NCI-H69 (cell line): ENCODE measurements around the gene CTTN.
"Not testable (repeated sequence)": the region's sequence is repeated elsewhere in the genome, so short reads cannot be mapped to it uniquely, and the experiment has no call there.

ENCODE experiments used
- DNase-seq: peaks from one replicate; lab custom pipeline; 2025; lab: John Stamatoyannopoulos, UW

The CTTN gene

DNA sequence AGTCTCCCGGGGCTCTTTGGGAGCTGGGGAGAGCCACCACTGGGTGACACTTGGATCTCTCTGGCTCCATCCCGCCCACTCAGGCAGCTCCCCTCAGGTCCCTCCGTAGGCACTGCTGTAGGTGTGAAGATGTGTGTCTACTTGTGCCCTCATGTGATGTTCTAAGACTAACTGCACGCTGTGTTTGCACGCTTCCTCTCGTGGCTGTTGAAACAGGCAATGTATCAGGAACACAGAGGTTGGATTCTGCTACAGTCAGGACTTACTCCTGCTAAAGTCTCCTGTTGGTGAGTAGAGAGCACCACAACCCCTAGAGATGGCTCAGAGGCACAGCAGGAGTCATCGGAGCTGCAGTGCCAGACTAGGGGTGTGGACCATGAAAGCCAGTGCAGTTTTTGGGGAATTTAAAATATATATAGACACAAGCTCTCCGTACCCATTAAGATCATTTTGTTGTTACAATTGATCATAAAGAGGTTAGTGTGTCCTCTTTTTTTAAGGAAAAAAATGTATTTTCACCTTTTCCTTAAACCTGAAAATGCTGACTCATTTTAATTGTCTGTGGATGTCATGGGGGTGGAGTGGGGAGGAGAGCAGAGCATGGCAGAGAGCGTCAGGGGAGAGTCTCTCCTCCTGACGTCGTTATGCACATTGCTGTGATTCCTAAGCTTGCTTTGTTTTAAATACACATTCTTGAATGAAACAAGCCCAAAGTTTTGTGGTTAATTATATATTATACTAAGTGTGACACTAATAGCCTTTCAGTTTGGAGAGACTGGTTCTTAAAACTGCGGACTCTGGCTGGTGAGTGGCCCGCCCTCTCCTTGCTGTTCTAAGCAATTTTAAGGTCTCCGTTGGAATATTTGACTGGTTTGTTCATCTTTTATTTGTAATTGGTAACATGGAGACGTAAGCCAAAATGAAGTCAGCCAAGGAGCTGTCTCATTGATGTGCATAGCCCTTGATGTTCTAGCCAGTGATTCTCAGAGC is 16.2 kb upstream of the CTTN start:
- DNase-seq, result no peak

DNA sequence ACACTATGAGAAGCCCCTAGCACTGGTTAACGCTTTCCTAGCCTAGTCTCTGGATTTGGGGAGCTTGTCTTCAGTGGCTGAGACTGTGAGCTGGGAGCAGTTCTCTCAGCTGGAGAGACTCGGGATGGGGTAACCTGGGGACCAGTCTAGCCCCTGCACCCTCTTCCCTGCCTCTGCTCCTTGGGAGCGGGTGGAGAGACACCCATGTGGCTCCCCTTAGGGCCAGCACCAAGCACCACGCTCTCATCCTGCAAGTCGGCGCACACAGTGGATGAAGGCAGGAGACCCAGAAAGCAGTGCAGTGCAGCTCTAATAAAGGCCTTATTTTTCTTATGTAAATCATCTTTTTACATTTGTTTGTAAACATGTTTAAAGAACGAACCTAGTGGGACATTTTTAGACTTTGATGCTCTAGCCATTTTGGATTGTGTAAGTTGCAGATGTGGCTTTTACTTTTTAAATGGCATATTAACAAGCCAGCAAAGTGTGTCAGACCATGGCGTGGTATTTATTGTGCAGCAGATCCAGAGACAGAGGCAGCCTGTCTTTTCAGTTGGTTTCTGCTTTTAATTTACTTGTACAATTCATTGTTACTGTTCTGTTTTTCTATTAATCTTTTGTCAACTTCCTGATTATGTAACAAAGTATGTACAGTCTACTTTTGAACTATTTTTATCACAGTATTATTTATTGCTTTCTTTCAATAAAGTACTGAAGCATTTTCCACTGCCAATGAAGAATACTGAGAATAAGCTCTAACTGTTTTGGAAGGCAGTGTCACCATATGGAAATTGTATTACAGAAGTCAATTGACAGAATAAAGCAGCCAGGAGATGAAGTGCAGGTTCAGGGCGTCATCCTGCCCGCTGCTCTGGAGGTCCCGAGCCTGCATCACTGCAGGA is 14.4 kb upstream of the CTTN start:
- no peak for DNase-seq

DNA sequence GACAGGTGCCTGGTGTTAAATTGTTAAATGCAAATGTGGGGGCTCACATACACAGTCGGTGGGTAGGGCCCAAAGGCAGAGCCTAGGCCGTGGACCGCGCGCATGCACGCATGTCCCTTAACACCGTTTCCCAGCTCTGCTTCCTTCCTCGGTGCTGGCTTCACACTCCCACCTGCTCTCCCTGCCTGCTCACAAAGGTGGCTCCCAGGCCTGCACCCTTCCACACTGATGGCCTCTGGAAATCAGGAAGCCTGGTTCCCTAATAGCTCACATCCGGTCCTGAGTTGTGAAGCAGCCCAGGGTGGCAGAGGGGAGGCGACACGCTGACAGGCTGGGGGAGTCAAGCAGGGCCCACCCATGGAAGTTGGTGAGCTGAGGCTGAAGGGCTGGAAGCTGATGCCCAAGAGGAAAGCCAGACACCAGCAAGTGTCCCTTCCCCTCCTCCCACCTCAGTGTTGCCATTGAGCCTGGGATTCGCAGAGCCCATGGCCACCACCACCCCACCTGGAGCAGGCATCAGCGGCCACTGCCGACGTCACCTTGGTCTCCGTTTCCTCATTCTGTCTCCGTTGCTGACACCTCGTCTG is 13.7 kb upstream of the CTTN start:
- no peak for DNase-seq

DNA sequence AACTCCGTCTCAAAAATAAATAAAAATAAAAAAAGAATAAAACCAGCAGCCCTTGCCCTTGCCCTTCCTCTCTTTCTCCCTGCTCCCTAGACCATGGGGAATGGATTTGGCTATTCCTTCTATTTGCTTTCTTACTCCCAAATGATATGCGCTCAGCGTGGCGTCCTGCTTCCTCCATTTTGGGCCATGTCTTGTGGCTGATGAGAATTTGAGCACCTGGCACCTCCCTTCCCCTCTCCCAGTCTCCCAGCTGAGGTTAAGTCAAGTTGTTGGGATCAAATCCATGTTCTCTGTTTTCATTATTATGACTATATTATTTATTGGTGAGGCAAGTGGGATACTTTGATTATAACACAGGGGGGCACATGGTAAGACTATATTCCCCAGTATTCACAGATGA is 10.8 kb upstream of the CTTN start:
- no peak for DNase-seq

DNA sequence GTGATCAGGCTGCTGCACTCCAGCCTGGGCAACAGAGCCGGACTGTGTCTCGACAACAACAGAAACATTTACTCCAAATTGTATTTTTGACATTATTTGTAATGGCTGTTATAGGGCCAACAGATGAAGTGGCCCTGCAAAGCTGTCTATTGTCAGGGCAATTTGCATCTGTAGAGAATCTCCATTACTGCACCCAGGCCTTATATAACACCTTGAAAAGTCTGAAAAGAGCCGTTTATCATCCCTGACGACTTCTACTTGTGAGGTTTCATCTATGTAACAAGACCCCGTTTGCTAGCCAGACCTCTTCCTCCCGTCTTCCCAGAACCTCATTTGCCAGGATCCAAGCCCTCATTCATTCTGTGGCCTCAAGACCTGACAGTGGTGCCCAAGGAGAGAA is 9.1 kb upstream of the CTTN start:
- no peak for DNase-seq

DNA sequence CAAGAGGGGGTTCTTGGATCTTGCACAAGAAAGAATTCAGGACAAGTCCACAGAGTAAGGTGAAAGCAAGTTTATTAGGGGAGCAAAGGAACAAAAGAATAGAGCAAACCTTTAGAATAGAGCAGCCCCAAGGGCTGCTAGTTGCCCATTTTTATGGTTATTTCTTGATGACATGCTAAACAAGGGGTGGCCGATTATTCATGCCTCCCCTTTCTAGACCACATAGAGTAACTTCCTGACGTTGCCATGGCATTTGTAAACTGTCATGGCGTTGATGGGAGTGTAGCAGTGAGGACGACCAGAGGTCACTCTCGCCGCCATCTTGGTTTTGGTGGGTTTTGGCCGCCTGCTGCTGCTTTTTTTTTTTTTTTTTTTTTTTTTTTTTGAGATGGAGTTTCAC is 7.4 kb upstream of the CTTN start:
- DNase-seq, result not testable (repeated sequence)

DNA sequence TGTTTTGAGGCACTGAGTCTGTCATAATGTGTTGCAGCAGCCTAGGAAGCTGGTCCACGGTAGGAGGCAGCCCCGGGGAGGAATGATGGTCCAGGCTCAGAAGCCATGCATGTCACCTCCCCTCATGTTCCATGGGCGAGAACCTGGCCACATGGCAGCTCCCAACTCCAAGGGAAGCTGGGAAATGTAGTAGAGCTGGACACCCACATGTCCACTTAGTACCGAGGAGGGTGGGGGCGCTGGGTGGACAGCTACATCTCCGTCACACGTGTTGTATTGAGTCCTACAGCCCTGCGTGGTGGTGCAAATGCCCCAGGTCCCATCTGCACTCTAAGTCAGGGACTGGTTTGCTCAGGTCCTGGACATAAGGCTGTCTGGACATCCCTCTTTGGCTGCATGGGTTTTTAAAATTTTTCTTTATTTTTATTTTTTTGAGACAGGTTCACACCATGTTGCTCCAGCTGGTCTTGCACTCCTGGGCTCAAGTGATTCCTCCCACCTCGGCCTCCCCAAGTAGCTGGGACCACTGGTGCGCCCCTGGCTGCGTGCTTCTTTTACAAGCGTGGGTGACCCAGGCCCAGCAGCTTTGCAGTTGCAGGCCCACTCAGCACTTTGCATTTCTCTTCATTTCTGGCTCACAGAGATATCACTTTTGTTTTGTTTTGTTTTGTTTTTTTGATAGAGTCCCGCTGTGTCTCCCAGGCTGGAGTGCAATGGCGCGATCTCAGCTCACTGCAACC is 3.9 kb upstream of the CTTN start:
- DNase-seq, result no peak

DNA sequence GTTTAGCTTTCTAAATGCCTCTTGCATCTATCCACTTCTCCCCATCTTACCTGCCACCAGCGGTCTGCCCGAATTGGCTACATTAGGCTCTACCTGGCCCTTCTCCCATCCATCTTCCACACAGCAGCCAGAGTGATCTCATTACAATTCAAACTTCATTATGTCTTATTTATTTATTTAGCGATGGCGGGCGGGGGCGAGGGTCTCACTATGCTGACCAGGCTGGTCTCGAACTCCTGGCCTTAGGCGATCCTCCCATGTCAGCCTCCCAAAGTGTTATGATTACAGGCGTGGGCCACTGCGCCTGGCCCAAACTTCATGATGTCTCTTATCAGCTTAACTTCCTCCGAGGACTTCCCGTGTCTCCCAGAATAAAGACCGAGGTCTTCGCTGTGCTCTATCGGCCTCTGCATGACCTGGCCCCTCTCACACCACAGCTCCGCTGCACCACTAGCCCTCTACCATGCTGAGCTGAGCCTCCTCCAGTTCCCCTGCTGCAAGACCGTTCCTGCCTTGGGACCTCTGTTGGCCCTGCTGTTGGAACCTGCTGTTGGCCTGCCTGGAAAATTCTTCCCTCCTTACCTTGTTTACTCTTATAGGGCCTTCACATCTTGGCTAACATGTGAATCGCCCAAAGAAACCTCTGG is 870 bp upstream of the CTTN start:
- peak; percentile 76 for DNase-seq

DNA sequence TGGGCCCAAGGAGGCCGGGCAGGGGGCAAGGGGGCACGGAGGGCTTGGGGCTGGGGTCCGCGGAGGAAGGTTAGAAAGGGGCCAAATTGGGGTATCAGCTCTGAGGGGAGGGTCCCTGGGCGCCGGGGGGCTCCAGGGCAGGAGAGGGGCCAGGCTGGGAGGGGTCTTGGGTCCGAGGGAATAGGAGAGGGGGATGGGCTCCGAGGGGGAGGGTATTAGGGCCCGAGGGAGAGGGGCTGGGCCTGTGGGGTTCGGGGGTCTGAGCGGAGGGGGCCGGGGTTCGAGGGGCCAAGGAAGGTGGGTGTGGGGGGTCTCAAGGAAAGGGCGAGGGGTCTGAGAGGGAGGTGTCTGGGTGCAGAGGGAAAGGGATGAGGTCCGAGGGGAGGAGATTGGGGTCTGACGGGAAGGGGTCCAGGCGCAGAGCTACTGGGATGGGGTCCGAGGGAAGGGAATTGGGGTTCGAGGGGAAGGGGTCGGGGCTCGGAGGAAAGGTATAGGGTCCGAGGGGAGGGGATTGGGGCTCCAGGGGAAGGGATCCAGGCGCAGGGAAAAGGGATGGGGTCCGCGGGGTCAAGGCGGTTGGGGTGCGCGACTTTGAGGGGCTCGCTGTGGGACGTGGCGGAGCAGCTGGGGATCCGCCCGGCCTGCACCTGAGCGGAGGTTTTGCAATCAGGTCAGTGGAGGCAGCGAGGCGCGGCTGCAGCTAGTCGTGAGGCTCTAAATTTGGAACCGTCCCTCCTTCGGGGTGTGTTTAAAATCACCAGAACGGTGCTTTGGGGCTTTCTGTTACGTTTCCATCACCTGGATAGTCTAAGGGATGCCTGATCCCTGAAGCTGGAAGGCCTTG is 728 bp downstream of the CTTN start:
- DNase-seq, result no peak

DNA sequence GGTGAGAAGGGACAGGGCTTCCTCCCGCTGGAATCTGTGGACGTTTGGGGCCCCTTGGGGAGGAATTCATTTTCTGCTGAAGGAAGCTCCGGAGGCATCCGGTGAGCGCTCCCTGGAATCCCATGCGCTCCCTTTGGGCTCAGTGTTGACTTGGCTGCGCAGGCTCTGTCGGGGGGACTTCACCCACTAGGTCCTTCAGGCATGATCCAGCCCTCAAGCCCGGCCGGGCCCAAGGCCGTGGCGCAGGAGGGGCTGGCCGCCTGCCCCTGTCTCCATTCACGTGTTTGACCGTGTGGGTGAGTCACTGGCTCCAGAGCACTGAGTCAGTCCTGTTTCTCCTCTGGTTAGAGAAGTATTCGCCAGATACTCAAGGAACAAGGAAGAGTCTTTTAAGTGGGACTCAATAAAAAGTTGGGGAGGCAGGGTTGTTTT is 1.4 kb downstream of the CTTN start:
- DNase-seq, result no peak

DNA sequence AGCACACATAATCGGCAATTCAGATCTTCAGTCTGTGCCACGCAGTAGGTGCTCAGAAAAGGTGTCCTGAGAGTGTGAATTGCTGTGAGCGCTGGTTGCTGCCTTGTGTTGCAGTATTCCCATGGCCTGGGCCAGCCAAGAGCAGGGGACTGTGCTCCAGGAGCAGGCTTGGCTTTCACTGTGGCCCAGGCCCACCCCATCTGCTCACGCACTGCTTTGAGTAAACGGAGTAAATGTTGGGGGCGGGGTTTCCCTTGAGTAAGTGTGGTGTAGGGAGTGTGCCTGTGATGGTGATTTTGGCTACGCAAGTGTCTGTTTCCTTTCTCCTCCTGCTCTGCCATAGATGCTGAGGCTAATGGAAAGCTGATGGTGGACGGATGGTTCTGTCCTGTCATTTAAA is 2.3 kb downstream of the CTTN start:
- DNase-seq, result peak; percentile 55

DNA sequence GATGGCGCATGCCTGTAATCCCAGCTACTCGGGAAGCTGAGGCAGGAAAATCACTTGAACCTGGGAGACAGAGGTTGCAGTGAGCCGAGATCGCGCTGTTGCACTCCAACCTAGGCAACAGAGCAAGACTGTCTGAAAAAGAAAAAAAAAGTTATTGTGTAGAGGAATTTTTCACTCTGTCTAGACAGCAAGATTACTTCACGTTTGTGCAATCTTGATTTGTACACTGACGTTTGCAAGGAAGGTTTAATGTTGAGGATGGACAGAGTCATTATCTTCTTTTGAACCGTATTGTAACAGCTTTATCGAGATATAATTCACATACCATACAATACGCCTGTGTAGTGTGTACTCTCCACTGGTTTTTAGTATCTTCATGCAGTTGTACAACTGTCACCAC is 3.7 kb downstream of the CTTN start:
- no peak for DNase-seq

DNA sequence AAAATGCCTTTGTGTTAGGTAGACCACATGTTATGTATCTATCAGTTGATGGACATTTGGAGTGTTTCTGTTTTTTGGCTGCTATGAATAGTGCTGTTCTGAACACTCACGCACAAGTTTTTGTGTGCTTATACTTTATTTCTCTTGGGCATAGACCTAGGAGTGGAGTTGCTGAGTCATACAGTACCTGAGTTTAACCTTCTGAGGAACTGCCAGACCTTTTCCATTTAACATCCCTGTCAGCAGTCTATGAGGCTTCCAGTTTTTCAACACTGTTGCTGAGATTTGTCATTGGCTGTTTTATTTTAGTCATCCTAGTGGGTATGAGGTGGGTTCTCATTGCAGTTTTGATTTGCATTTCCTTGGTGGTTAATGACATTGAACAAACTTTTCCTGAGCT is 4.4 kb downstream of the CTTN start:
- DNase-seq, result no peak

DNA sequence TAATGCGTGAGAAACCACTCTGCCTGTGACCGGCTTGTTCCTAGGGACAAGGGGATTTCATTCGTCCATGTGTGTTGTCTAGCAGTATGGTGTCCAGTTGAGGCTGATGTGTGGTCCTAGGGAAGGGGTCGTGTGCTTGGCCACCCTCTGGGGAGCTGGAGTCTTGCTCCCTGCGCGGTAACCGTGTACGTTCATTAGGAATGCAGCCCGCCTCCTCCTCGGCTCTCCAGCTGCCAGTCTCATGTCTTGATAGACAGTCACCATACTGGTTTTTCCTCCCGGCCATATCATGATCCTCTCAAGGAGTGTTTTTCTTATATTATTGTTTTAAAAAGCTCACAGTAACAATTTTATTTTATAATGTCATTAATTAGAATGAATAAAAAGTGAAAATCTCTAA is 5.9 kb downstream of the CTTN start:
- DNase-seq, result no peak

DNA sequence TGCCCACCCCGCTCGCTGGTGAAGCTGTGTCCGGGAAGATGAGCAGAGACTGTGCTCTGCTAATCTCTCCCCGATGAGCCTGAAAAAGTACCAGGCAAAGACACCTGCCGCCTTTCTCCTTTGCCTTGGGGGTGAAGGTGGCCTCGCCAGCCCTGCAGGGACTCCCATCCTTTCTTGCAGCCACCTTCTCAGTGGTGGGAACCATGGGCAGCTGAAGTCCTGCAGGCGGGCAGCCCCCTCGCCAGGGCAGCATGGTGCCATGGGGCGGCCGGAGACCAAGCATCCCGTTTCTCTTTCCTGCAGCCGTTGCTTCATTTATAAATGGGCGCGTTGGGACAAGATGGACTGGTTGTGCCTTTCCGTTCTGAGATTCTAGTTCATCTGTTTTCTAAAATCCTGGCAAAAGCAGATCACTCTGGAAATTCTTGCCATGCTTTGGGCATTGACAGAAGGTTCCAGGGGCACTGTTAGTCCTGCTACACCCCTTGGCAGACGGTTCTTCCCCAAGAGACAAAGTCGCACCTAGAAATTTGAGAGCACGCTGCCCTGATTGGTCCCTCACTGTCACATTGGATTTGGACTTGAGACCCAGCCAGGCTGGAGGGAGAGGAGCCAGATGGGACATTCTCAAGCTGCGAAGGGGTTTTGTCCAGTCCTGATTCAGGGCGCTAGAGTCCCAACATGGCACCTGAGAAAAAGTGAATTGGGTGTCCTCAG is 7.5 kb downstream of the CTTN start:
- no peak for DNase-seq

DNA sequence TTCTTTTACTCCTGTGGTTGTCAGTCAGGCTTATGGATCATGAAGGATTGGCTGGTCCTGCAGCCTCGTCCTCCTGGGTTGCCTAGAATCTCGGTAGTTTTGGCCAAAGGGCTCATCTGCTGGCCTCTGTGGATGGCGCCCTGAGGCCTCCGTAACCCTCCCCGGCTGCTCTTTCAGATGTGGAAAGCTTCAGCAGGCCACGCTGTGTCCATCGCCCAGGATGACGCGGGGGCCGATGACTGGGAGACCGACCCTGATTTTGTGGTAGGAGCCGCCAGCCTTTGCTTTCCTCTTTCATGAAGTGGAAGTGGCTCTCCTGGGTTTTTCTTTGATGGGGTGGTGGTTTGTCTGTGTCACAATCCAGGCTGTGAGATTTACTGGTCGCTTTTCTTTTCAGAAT is 8.8 kb downstream of the CTTN start:
- DNase-seq, result no peak

DNA sequence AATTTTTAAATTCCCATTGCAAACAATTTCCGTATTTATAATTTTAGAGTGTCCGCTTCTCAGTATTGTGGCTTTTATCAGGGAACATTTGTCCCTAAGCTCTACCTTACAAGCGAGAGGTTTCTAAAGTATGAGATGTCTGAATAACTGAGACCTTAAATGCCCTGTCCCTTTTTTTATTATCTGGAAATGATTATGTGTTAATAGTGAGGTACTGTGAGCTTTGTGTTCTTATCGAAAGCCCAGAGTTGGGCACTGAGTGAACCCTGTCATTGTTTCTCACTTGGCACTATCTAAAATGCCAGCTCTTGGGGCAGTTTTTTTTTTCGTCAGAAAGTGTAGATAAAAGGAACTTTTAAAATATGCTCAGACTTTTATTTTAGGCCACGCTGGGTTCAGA is 9.5 kb downstream of the CTTN start:
- no peak for DNase-seq

DNA sequence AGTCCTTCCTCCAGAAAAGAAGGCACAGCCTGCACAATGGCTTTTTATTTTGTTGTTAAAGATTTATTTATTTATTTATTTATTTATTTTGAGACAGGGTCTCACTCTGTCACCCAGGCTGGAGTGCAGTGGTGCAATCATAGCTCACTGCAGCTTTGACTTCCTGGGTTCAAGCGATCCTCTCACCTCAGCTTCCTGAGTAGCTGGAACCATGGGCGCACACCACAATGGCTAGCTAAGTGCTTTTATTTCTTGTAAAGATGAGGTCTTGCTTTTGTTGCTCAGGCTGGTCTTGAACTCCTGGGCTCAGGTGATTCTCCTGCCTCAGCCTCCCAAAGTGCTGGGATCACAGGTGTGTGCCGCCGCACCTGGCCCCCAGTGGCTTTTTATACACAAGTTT is 10.0 kb downstream of the CTTN start:
- not testable (repeated sequence) for DNase-seq

DNA sequence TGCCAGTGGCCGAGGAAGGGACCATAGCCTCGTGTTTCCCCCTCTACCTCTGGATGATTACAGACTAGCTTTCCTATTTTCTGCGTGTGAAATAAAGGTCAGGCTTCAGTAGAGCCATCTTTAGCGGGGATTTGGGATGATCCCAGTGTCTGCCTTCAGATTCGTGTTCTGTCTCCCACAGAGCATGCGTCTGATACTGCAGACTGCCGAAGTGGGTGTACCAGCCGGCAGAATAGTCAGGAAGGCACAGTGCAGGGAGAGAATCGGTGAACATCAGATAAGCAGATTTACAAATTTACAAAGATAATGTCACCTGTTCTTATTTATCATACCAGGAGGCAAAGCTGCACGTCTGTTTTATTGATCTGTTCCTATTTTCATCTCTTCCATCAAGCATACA is 11.1 kb downstream of the CTTN start:
- no peak for DNase-seq

DNA sequence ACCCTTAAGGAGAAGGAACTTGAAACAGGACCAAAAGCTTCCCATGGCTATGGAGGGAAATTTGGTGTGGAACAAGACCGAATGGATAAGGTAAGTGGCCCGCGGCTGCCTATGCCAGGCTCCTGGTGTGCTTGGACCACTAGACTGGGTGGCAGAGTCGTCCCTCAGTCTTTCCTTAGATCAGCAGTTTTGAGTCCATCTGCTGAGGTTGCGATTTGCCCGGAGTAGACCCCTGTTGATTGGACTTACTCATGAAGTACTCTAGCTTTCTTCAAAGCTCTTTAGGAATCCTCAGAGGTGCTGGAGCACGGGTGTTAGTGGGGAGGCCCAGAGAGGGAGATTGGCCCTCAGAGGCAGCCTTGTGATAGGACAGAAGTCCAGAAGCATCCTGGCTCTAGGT is 11.5 kb downstream of the CTTN start:
- no peak for DNase-seq
